Activated CD4-positive, CD25-positive, alpha-beta regulatory T cell treated with anti-CD3 and anti-CD28 coated beads, Interleukin-2, amount 50 U/mL, for 16 hours (primary cell): Measurements from ENCODE around the gene MEGF6.

Source experiments
- DNase-seq: peaks from one replicate; pipeline ENCODE4 v3.0.0-alpha.2; 2020; ENCODE audit warnings: low read depth, low spot score

MEGF6 gene

GRCh38 chr1:3645666-3646355 is 34.5 kb upstream of the MEGF6 start:
- DNase-seq = no peak

GRCh38 chr1:3645247-3645646 is 33.9 kb upstream of the MEGF6 start:
- DNase-seq = no peak

- DNase-seq = no peak
These were observed 33.0 kb upstream of the MEGF6 start for GRCh38 chr1:3644273-3644672.

- no peak for DNase-seq
These were observed 31.8 kb upstream of the MEGF6 start for GRCh38 chr1:3642919-3643675.

- no peak for DNase-seq
These were observed 30.5 kb upstream of the MEGF6 start for GRCh38 chr1:3641816-3642215.

- DNase-seq = no peak
These were observed 29.9 kb upstream of the MEGF6 start for GRCh38 chr1:3641046-3641760.

GRCh38 chr1:3640121-3640837 is 29.0 kb upstream of the MEGF6 start:
- DNase-seq = no peak

- DNase-seq = no peak
These were observed 28.1 kb upstream of the MEGF6 start for GRCh38 chr1:3639397-3639911.

GRCh38 chr1:3638676-3639075 is 27.4 kb upstream of the MEGF6 start:
- DNase-seq = no peak

- DNase-seq = no peak
These were observed 26.7 kb upstream of the MEGF6 start for GRCh38 chr1:3638027-3638426.

GRCh38 chr1:3636531-3636930 is 25.2 kb upstream of the MEGF6 start:
- DNase-seq = no peak

GRCh38 chr1:3636080-3636479 is 24.8 kb upstream of the MEGF6 start:
- DNase-seq = no peak

- DNase-seq = no peak
These were observed 22.9 kb upstream of the MEGF6 start for GRCh38 chr1:3634059-3634800.

- no peak for DNase-seq
These were observed 22.2 kb upstream of the MEGF6 start for GRCh38 chr1:3633344-3634058.

- no peak for DNase-seq
These were observed 21.5 kb upstream of the MEGF6 start for GRCh38 chr1:3632716-3633343.

- no peak for DNase-seq
These were observed 21.0 kb upstream of the MEGF6 start for GRCh38 chr1:3632298-3632697.

- no peak for DNase-seq
These were observed 20.3 kb upstream of the MEGF6 start for GRCh38 chr1:3631320-3632260.

GRCh38 chr1:3630914-3631313 is 19.6 kb upstream of the MEGF6 start:
- no peak for DNase-seq

- no peak for DNase-seq
These were observed 18.9 kb upstream of the MEGF6 start for GRCh38 chr1:3630161-3630611.
